ENCODE measurements around the gene EHMT2. TPM values are rescaled to one million over a fixed set of nuclear protein-coding genes. Genes with fewer than 3 reads are reported as not detected.

The EHMT2 gene
- polyA plus RNA-seq, 1 donor (not counting 4 experiments of a cell fraction or from before 2014, with no cell fraction given), result 17.7 TPM

DNA sequence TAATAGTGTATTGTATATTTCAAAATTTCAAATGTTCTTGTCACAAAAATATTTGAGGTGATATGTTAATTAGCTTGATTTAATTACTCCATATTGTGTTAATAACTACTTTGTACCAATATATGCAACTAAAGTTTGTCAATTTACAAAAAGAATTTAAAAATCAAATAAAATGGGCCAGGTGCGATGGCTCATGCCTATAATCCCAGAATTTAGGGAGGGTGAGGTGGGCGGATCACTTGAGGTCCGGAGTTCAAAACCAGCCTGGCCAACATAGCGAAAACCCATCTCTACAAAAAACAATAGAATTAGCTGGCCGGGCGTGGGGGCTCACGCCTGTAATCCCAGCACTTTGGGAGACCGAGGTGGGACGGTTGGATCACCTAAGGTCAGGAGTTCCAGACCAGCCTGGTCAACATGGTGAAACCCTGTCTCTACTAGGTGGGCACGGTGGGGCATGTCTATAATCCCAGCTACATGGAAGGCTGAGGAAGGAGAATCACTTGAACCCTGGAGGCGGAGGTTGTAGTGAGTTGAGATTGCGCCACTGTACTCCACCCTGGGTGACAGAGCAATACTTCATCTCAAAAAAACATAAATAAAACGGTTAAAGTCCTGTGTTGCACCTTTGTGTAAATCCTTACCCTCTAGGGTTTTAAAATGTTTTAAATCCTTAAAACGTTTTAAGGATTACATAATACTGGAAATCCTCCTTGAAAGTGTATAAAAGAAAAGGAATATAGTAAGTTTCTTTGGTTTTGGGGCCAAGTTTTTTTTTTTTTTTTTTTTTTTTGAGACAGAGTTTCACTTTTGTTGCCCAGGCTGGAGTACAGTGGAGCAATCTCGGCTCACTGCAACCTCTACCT lies 65.9 kb downstream of the EHMT2 start:
- peak overlapping the region; percentile 62 for H3K9ac ChIP-seq (ENCODE audit: control insufficient read depth, extremely low read depth, insufficient read depth, low read length)
- H3K4me1 ChIP-seq (ENCODE audit: control insufficient read depth, extremely low read depth, insufficient read depth, low read length), result peaks cover 12% of the 10 kb centered on the region
- H3K9me1 ChIP-seq (ENCODE audit: control insufficient read depth, extremely low read depth, insufficient read depth, low read length), result no peaks in the 10 kb centered on the region
- dilution Hi-C loops (cut with MboI; ENCODE audit: extremely low pct_ligation_motif_present, low sequenced_read_pairs), result no loop called here
- DNase-seq (ENCODE audit: low read depth, low spot score) (no peak), FAIRE-seq (no peak)
- H3K27ac ChIP-seq (ENCODE audit: control insufficient read depth, insufficient read depth, low read length), result peak overlapping the region; percentile 0
- peaks cover 45% of the 10 kb centered on the region for H3K79me2 ChIP-seq (ENCODE audit: control insufficient read depth, insufficient read depth, low read length)
- peaks cover 12% of the 10 kb centered on the region for H4K20me1 ChIP-seq (ENCODE audit: control insufficient read depth, extremely low read depth, insufficient read depth, low read length)
- TF ChIP-seq, protein P1, sequence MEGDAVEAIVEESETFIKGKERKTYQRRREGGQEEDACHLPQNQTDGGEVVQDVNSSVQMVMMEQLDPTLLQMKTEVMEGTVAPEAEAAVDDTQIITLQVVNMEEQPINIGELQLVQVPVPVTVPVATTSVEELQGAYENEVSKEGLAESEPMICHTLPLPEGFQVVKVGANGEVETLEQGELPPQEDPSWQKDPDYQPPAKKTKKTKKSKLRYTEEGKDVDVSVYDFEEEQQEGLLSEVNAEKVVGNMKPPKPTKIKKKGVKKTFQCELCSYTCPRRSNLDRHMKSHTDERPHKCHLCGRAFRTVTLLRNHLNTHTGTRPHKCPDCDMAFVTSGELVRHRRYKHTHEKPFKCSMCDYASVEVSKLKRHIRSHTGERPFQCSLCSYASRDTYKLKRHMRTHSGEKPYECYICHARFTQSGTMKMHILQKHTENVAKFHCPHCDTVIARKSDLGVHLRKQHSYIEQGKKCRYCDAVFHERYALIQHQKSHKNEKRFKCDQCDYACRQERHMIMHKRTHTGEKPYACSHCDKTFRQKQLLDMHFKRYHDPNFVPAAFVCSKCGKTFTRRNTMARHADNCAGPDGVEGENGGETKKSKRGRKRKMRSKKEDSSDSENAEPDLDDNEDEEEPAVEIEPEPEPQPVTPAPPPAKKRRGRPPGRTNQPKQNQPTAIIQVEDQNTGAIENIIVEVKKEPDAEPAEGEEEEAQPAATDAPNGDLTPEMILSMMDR (optimal IDR thresholded peaks at IDR 0.05 in 1 of 3, IDR thresholded peaks at IDR 0.05 in 1 of 3, conservative IDR thresholded peaks at IDR 0.05 in 1 of 3; ENCODE audit: extremely low read depth in 1 of 3, insufficient read depth in 2 of 3, low read length in 3 of 3), result no peak
- no peak for TF ChIP-seq EZH2 (IDR thresholded peaks at IDR 0.05; ENCODE audit: low read length)
- H3K4me2 ChIP-seq (ENCODE audit: control insufficient read depth, extremely low read depth, insufficient read depth, low read depth, low read length), result peak overlapping the region; percentile 84
- H2AFZ ChIP-seq (ENCODE audit: control insufficient read depth, low read length), result no peak overlapping the region
- no peaks in the 10 kb centered on the region for H3K27me3 ChIP-seq (ENCODE audit: control insufficient read depth, extremely low read depth, insufficient read depth, low read length)
- no peaks in the 10 kb centered on the region for H3K9me3 ChIP-seq (ENCODE audit: control insufficient read depth, low read depth, low read length)
- H3K36me3 ChIP-seq (ENCODE audit: control insufficient read depth in 2 of 2, extremely low read depth in 1 of 2, insufficient read depth in 2 of 2, low read length in 2 of 2), result peaks cover 0 to 7% of the 10 kb centered on the region in 2 experiments
- H3K4me3 ChIP-seq (ENCODE audit: control insufficient read depth in 2 of 3, extremely low read depth in 1 of 3, insufficient read depth in 2 of 3, low read depth in 1 of 3, low read length in 3 of 3), result peak overlapping the region; percentile 51 to 89 (median 74)

DNA sequence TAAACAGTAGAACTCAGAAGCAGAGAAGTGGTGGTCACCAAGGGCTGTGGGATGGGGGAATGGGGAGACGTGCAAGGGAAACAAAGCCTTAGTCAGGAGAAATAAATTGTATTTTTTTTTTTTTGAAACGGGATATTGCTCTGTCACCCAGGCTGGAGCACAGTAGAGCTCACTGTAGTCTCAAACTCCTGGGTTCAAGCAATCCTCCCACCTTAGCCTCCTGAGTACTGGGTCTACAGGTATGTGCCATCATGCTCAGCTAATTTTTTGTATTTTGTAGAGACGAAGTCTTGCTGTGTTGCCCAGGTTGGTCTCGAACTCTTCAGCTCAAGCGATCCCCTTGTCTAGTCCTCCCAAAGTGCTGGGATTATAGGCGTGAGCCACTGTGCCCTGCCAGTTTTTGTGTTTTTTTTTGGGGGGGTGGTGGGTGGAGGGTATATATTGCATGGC lies 66.6 kb downstream of the EHMT2 start:
- H3K27ac ChIP-seq (ENCODE audit: control insufficient read depth, insufficient read depth, low read length), result peak overlapping the region; percentile 50
- peaks cover 0 to under 1% of the 10 kb centered on the region in 2 experiments for H3K36me3 ChIP-seq (ENCODE audit: control insufficient read depth in 2 of 2, extremely low read depth in 1 of 2, insufficient read depth in 2 of 2, low read length in 2 of 2)
- peak overlapping the region; percentile 74 to 97 (median 89) for H3K4me3 ChIP-seq (ENCODE audit: control insufficient read depth in 2 of 3, extremely low read depth in 1 of 3, insufficient read depth in 2 of 3, low read depth in 1 of 3, low read length in 3 of 3)
- no peaks in the 10 kb centered on the region for H3K9me1 ChIP-seq (ENCODE audit: control insufficient read depth, extremely low read depth, insufficient read depth, low read length)
- no peak for FAIRE-seq
- H3K27me3 ChIP-seq (ENCODE audit: control insufficient read depth, extremely low read depth, insufficient read depth, low read length), result no peaks in the 10 kb centered on the region
- TF ChIP-seq, protein P1 (optimal IDR thresholded peaks at IDR 0.05 in 1 of 3, IDR thresholded peaks at IDR 0.05 in 1 of 3, conservative IDR thresholded peaks at IDR 0.05 in 1 of 3; ENCODE audit: extremely low read depth in 1 of 3, insufficient read depth in 2 of 3, low read length in 3 of 3), result no peak
- no peak for TF ChIP-seq EZH2 (IDR thresholded peaks at IDR 0.05; ENCODE audit: low read length)
- H4K20me1 ChIP-seq (ENCODE audit: control insufficient read depth, extremely low read depth, insufficient read depth, low read length), result peaks cover 5% of the 10 kb centered on the region
- no peaks in the 10 kb centered on the region for H3K9me3 ChIP-seq (ENCODE audit: control insufficient read depth, low read depth, low read length)
- H2AFZ ChIP-seq (ENCODE audit: control insufficient read depth, low read length), result no peak overlapping the region
- H3K4me2 ChIP-seq (ENCODE audit: control insufficient read depth, extremely low read depth, insufficient read depth, low read depth, low read length), result peak overlapping the region; percentile 84
- DNase-seq (ENCODE audit: low read depth, low spot score), result no peak
- peaks cover 38% of the 10 kb centered on the region for H3K79me2 ChIP-seq (ENCODE audit: control insufficient read depth, insufficient read depth, low read length)
- peaks cover 18% of the 10 kb centered on the region for H3K4me1 ChIP-seq (ENCODE audit: control insufficient read depth, extremely low read depth, insufficient read depth, low read length)
- peak overlapping the region; percentile 62 for H3K9ac ChIP-seq (ENCODE audit: control insufficient read depth, extremely low read depth, insufficient read depth, low read length)
- dilution Hi-C loops (cut with MboI; ENCODE audit: extremely low pct_ligation_motif_present, low sequenced_read_pairs), result no loop called here

Small RNA genes within 50 kb of the gene (small RNA-seq; reads per million reads assigned to genes)
- gene AL645922.1 (ENCODE audit: insufficient read length in 3 of 3, low read depth in 3 of 3, low replicate concordance in 1 of 3) (0 reads per million in 3 experiments), gene SNORD48 (ENCODE audit: insufficient read length in 3 of 3, low read depth in 3 of 3, low replicate concordance in 1 of 3) (103 to 4,042 (median 112) reads per million in 3 experiments), gene SNORD52 (ENCODE audit: insufficient read length in 3 of 3, low read depth in 3 of 3, low replicate concordance in 1 of 3) (0 reads per million in 3 experiments)

Other genes starting within 250 kb of the EHMT2 start
- gene BAG6, start 245.0 kb downstream of the EHMT2 start, polyA plus RNA-seq, result 49.9 to 120 TPM (median 60.6 TPM) in 3 replicates
- gene APOM, start 241.8 kb downstream of the EHMT2 start, polyA plus RNA-seq, result 1.4 to 2.6 TPM (median 2.3 TPM) in 3 replicates
- gene C6orf47, start 236.9 kb downstream of the EHMT2 start, polyA plus RNA-seq, result 7.9 to 10.0 TPM (median 8.3 TPM) in 3 replicates
- 7.9 to 11.4 TPM (median 10.0 TPM) in 3 replicates for gene GPANK1, start 232.7 kb downstream of the EHMT2 start, polyA plus RNA-seq
- 41.9 to 108 TPM (median 43.7 TPM) in 3 replicates for gene CSNK2B, start 231.6 kb downstream of the EHMT2 start, polyA plus RNA-seq
- 3.6 to 5.2 TPM (median 4.1 TPM) in 3 replicates for gene LY6G5B, start 227.7 kb downstream of the EHMT2 start, polyA plus RNA-seq
- gene LY6G5C, start 216.6 kb downstream of the EHMT2 start, polyA plus RNA-seq, result 0.58 to 0.95 TPM (median 0.61 TPM) in 3 replicates
- 20.9 to 28.2 TPM (median 21.8 TPM) in 3 replicates for gene ABHD16A, start 194.4 kb downstream of the EHMT2 start, polyA plus RNA-seq
- gene LY6G6F, start 190.8 kb downstream of the EHMT2 start, polyA plus RNA-seq, result not detected in 3 replicates
- gene LY6G6D, start 182.3 kb downstream of the EHMT2 start, polyA plus RNA-seq, result 0.22 to 0.33 TPM in 2 of 3 replicates, not detected in the other
- gene LY6G6C, start 176.0 kb downstream of the EHMT2 start, polyA plus RNA-seq, result 2.3 to 3.1 TPM (median 2.4 TPM) in 3 replicates
- gene MPIG6B, start 174.3 kb downstream of the EHMT2 start, polyA plus RNA-seq, result 0.06 to 0.21 TPM (median 0.10 TPM) in 3 replicates
- 3.0 to 6.7 TPM (median 3.1 TPM) in 3 replicates for gene DDAH2, start 168.4 kb downstream of the EHMT2 start, polyA plus RNA-seq
- gene CLIC1, start 161.2 kb downstream of the EHMT2 start, polyA plus RNA-seq, result 759 to 873 TPM (median 832 TPM) in 3 replicates
- gene MSH5, start 157.7 kb downstream of the EHMT2 start, polyA plus RNA-seq, result 9.4 to 14.8 TPM (median 11.4 TPM) in 3 replicates
- gene SAPCD1, start 135.0 kb downstream of the EHMT2 start, polyA plus RNA-seq, result 1.1 to 2.1 TPM (median 1.7 TPM) in 3 replicates
- gene VWA7, start 120.4 kb downstream of the EHMT2 start, polyA plus RNA-seq, result 0.32 to 0.47 TPM (median 0.33 TPM) in 3 replicates
- gene VARS1, start 101.9 kb downstream of the EHMT2 start, polyA plus RNA-seq, result 17.2 to 57.2 TPM (median 26.3 TPM) in 3 replicates
- 34.4 to 84.1 TPM (median 46.5 TPM) in 3 replicates for gene LSM2, start 90.7 kb downstream of the EHMT2 start, polyA plus RNA-seq
- gene HSPA1L, start 82.4 kb downstream of the EHMT2 start, polyA plus RNA-seq, result 0.31 to 0.60 TPM (median 0.54 TPM) in 3 replicates
- 95.5 to 142 TPM (median 110 TPM) in 3 replicates for gene HSPA1A, start 82.2 kb downstream of the EHMT2 start, polyA plus RNA-seq
- 33.5 to 65.8 TPM (median 48.1 TPM) in 3 replicates for gene HSPA1B, start 70.0 kb downstream of the EHMT2 start, polyA plus RNA-seq
- gene NEU1, start 34.9 kb downstream of the EHMT2 start, polyA plus RNA-seq, result 27.9 to 44.4 TPM (median 38.6 TPM) in 3 replicates
- gene SLC44A4, start 18.7 kb downstream of the EHMT2 start, polyA plus RNA-seq, result 0.06 to 0.25 TPM (median 0.18 TPM) in 3 replicates
- gene ZBTB12, start 4.4 kb upstream of the EHMT2 start, polyA plus RNA-seq, result 0.55 to 0.64 TPM (median 0.63 TPM) in 3 replicates
- gene C2, start 30.0 kb upstream of the EHMT2 start, polyA plus RNA-seq, result 0.04 TPM in 1 of 3 replicates, not detected in the others
- gene CFB, start 48.4 kb upstream of the EHMT2 start, polyA plus RNA-seq, result 0.84 to 2.9 TPM (median 2.5 TPM) in 3 replicates
- 45.1 to 57.9 TPM (median 51.9 TPM) in 3 replicates for gene NELFE, start 61.3 kb upstream of the EHMT2 start, polyA plus RNA-seq
- 24.5 to 37.7 TPM (median 37.5 TPM) in 3 replicates for gene SKIC2, start 61.5 kb upstream of the EHMT2 start, polyA plus RNA-seq
- gene DXO, start 74.4 kb upstream of the EHMT2 start, polyA plus RNA-seq, result 7.0 to 10.4 TPM (median 7.6 TPM) in 3 replicates
- gene C4A, start 84.4 kb upstream of the EHMT2 start, polyA plus RNA-seq, result 1.2 to 2.9 TPM (median 1.4 TPM) in 3 replicates
- gene C4B, start 117.1 kb upstream of the EHMT2 start, polyA plus RNA-seq, result 1.3 to 2.8 TPM (median 1.8 TPM) in 3 replicates
- 0.04 to 0.05 TPM in 2 of 3 replicates, not detected in the other for gene CYP21A2, start 140.7 kb upstream of the EHMT2 start, polyA plus RNA-seq
- gene TNXB, start 211.6 kb upstream of the EHMT2 start, polyA plus RNA-seq, result 0.02 to 0.25 TPM (median 0.06 TPM) in 3 replicates
- gene ATF6B, start 230.5 kb upstream of the EHMT2 start, polyA plus RNA-seq, result 30.4 to 51.2 TPM (median 37.9 TPM) in 3 replicates
- gene FKBPL, start 232.6 kb upstream of the EHMT2 start, polyA plus RNA-seq, result 4.2 to 5.6 TPM (median 4.9 TPM) in 3 replicates